Liver (tissue), 3 donors: ENCODE measurements around the gene GFPT2.

ENCODE experiments used
- GABPA ChIP-seq, 2 donors: IDR thresholded peaks in 1 of 2; conservative IDR thresholded peaks in 1 of 2; 2 replicates each; pipeline ENCODE4 v1.6.1; 2016; ENCODE audit warnings: antibody characterized with exemption in 2 of 2, mild to moderate bottlenecking in 1 of 2, moderate library complexity in 1 of 2
- HNF4G ChIP-seq: IDR thresholded peaks from 2 replicates; pipeline ENCODE4 v1.6.1; 2016; ENCODE audit warnings: antibody characterized with exemption
- JUND ChIP-seq, 2 donors: IDR thresholded peaks; 2 replicates each; pipeline ENCODE4 v1.6.1; 2016; ENCODE audit warnings: antibody characterized with exemption in 2 of 2
- RXRA ChIP-seq, 2 donors: IDR thresholded peaks; 2 replicates each; pipeline ENCODE4 v1.6.1; 2017 to 2018; ENCODE audit warnings: antibody characterized with exemption in 2 of 2, mild to moderate bottlenecking in 1 of 2
- SP1 ChIP-seq: IDR thresholded peaks from 2 replicates; pipeline ENCODE4 v1.6.1; 2018; ENCODE audit warnings: antibody characterized with exemption, mild to moderate bottlenecking
- YY1 ChIP-seq: IDR thresholded peaks from 2 replicates; pipeline ENCODE4 v1.6.1; 2016; ENCODE audit warnings: antibody characterized with exemption, mild to moderate bottlenecking
- TF ChIP-seq, protein P1 (sequence below): fragments of 150-350 bp; IDR thresholded peaks from 2 replicates; pipeline ENCODE4 v1.5.1; 2017; ENCODE audit warnings: improper control_type of control experiment, low read depth, low read length; ENCODE audit not compliant: missing input control
- TF ChIP-seq, protein P2 (sequence below): IDR thresholded peaks from 2 replicates; pipeline ENCODE4 v1.6.1; 2016; ENCODE audit warnings: antibody characterized with exemption, mild to moderate bottlenecking
- donor health status: healthy.
- donor health status: healthy.

- TF ChIP-seq, protein P1, sequence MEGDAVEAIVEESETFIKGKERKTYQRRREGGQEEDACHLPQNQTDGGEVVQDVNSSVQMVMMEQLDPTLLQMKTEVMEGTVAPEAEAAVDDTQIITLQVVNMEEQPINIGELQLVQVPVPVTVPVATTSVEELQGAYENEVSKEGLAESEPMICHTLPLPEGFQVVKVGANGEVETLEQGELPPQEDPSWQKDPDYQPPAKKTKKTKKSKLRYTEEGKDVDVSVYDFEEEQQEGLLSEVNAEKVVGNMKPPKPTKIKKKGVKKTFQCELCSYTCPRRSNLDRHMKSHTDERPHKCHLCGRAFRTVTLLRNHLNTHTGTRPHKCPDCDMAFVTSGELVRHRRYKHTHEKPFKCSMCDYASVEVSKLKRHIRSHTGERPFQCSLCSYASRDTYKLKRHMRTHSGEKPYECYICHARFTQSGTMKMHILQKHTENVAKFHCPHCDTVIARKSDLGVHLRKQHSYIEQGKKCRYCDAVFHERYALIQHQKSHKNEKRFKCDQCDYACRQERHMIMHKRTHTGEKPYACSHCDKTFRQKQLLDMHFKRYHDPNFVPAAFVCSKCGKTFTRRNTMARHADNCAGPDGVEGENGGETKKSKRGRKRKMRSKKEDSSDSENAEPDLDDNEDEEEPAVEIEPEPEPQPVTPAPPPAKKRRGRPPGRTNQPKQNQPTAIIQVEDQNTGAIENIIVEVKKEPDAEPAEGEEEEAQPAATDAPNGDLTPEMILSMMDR, result no peak
- no peak for TF ChIP-seq JUND (IDR thresholded peaks at IDR 0.05)
- no peak for TF ChIP-seq SP1
- TF ChIP-seq RXRA (IDR thresholded peaks at IDR 0.05), result no peak
- TF ChIP-seq HNF4G, result no peak
- TF ChIP-seq GABPA (IDR thresholded peaks at IDR 0.05 in 1 of 2, conservative IDR thresholded peaks at IDR 0.05 in 1 of 2), result no peak
- TF ChIP-seq YY1, result no peak
- TF ChIP-seq, protein P2, sequence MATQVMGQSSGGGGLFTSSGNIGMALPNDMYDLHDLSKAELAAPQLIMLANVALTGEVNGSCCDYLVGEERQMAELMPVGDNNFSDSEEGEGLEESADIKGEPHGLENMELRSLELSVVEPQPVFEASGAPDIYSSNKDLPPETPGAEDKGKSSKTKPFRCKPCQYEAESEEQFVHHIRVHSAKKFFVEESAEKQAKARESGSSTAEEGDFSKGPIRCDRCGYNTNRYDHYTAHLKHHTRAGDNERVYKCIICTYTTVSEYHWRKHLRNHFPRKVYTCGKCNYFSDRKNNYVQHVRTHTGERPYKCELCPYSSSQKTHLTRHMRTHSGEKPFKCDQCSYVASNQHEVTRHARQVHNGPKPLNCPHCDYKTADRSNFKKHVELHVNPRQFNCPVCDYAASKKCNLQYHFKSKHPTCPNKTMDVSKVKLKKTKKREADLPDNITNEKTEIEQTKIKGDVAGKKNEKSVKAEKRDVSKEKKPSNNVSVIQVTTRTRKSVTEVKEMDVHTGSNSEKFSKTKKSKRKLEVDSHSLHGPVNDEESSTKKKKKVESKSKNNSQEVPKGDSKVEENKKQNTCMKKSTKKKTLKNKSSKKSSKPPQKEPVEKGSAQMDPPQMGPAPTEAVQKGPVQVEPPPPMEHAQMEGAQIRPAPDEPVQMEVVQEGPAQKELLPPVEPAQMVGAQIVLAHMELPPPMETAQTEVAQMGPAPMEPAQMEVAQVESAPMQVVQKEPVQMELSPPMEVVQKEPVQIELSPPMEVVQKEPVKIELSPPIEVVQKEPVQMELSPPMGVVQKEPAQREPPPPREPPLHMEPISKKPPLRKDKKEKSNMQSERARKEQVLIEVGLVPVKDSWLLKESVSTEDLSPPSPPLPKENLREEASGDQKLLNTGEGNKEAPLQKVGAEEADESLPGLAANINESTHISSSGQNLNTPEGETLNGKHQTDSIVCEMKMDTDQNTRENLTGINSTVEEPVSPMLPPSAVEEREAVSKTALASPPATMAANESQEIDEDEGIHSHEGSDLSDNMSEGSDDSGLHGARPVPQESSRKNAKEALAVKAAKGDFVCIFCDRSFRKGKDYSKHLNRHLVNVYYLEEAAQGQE, result no peak
These were observed 1.8 kb upstream of the GFPT2 start for GRCh38 chr5:180354966-180355365.
